HL-60 (cell line): Measurements from ENCODE around the gene NRCAM.

Experiments used
- DNase-seq, 2 experiments: peaks; one replicate each; pipeline ENCODE4 v3.0.0-alpha.2; 2010 to 2020; ENCODE audit warnings: low read depth in 1 of 2, low spot score in 1 of 2
- H3K27ac ChIP-seq: fragments of 250-450 bp; sonication (Bioruptor Pico); replicated peaks from 2 replicates; pipeline ENCODE4 v1.5.1; 2020; ENCODE audit warnings: mild to moderate bottlenecking, moderate library complexity
- H3K27me3 ChIP-seq: fragments of 250-450 bp; sonication (Bioruptor Pico); 2 replicates; pipeline ENCODE4 v1.5.1; 2021; ENCODE audit warnings: mild to moderate bottlenecking, moderate library complexity; ENCODE audit not compliant: insufficient read depth, poor library complexity, severe bottlenecking
- H3K4me3 ChIP-seq: replicated peaks from 2 replicates; pipeline ENCODE4 v1.5.1; 2011; ENCODE audit warnings: mild to moderate bottlenecking, control low read depth, low read length; ENCODE audit not compliant: insufficient read depth
- CTCF ChIP-seq: IDR thresholded peaks from one replicate; pipeline ENCODE4 v1.5.1; 2011; ENCODE audit warnings: low read length, control low read depth, inconsistent platforms; ENCODE audit not compliant: insufficient read depth
- GABPA ChIP-seq: IDR thresholded peaks from 2 replicates; pipeline ENCODE4 v1.6.1; 2012; ENCODE audit warnings: low read depth
- POLR2AphosphoS5 ChIP-seq: IDR thresholded peaks from 2 replicates; pipeline ENCODE4 v1.6.1; 2012; ENCODE audit warnings: low read depth
- REST ChIP-seq: IDR thresholded peaks from 2 replicates; pipeline ENCODE4 v1.6.1; 2012; ENCODE audit warnings: low read depth; ENCODE audit not compliant: insufficient replicate concordance
- SPI1 ChIP-seq: IDR thresholded peaks from 2 replicates; pipeline ENCODE4 v1.6.1; 2012; ENCODE audit warnings: low read depth, mild to moderate bottlenecking, borderline replicate concordance

NRCAM gene

GRCh38 chr7:108145401-108145800 is 310.8 kb downstream of the NRCAM start:
- Histone ChIP-seq H3K27ac (no peak overlapping the region), H3K27me3 (no peaks in the 10 kb centered on the region), H3K4me3 (no peak overlapping the region)
- TF ChIP-seq GABPA (no peak), POLR2AphosphoS5 (no peak), SPI1 (no peak), REST (no peak), CTCF (no peak)
- DNase-seq, result no peak

GRCh38 chr7:108144931-108145330 is 311.3 kb downstream of the NRCAM start:
- H3K27ac ChIP-seq, result no peak overlapping the region
- no peak for TF ChIP-seq REST
- TF ChIP-seq POLR2AphosphoS5, result no peak
- no peak for TF ChIP-seq GABPA
- no peak for TF ChIP-seq SPI1
- DNase-seq, result no peak
- no peak overlapping the region for H3K4me3 ChIP-seq
- H3K27me3 ChIP-seq, result no peaks in the 10 kb centered on the region

GRCh38 chr7:108143658-108144420 is 312.4 kb downstream of the NRCAM start:
- TF ChIP-seq GABPA (no peak), CTCF (no peak), POLR2AphosphoS5 (no peak)
- no peaks in the 10 kb centered on the region for H3K27me3 ChIP-seq
- H3K27ac ChIP-seq, result no peak overlapping the region
- H3K4me3 ChIP-seq, result no peak overlapping the region
- DNase-seq, result no peak

GRCh38 chr7:108142675-108143259 is 313.5 kb downstream of the NRCAM start:
- no peak for TF ChIP-seq POLR2AphosphoS5
- TF ChIP-seq SPI1, result no peak
- TF ChIP-seq CTCF, result no peak
- no peak for TF ChIP-seq REST
- no peak for TF ChIP-seq GABPA
- Histone ChIP-seq H3K27me3 (no peaks in the 10 kb centered on the region), H3K4me3 (no peak overlapping the region), H3K27ac (no peak overlapping the region)
- no peak for DNase-seq
